Stimulated activated CD4-positive, alpha-beta T cell treated with anti-CD3 and anti-CD28 coated beads, Interleukin-12 subunit alpha, Interleukin-12 subunit beta, amount 100 ng/mL, for 4 hours (primary cell): ENCODE data around the gene IGBP1.
"Not testable (repeated sequence)": the region's sequence is repeated elsewhere in the genome, so short reads cannot be mapped to it uniquely, and the experiment has no call there.

ENCODE experiments used
- DNase-seq: peaks from one replicate; pipeline ENCODE4 v3.0.0-alpha.2; 2020

The IGBP1 gene

DNA sequence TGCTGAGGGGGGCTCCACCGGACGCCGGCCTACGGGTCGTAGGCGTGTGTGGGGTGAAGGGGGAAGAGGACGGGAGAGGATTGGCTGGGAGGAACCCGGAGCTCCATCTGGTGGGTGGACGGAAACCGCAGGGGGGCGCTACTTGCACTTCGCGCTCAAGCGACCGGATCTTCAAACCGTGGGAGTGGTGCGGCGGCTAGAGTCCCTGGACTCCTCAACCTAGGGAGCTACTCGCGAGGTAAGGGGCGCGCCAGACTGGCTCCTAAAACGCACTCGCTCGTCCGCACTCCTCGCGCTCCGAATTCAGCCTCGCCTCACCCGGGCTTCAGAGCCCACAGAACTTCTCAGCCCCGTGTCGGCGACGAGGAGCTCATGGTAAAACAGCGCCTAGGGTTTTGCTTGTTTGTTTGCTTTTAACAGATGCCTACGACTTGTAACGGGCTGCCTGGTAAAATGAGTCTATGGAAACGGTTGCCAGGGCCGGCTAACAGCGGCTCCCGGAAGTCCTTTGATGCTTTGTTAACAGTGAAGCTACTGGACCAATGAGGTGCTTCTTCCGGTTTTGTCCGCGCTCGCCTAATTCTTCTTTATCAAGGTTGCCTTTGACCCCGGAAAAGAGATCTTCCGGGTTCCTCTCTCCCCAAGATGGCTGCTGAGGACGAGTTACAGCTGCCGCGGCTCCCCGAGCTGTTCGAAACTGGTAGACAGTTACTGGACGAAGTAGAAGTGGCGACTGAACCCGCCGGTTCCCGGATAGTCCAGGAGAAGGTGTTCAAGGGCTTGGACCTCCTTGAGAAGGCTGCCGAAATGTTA lies at the start of gene IGBP1:
Gene IGBP1 (plus strand): TSS at position 145 of the 813 bp plus-strand sequence. CDS start 501 bp downstream, at position 646.
- DNase-seq, result peak; percentile 56

GRCh38 chrX:70084592-70085240 lies 48.5 kb upstream of the IGBP1 start:
- no peak for DNase-seq

- DNase-seq, result no peak
Measured at GRCh38 chrX:70087857-70088630, 45.2 kb upstream of the IGBP1 start.

DNA sequence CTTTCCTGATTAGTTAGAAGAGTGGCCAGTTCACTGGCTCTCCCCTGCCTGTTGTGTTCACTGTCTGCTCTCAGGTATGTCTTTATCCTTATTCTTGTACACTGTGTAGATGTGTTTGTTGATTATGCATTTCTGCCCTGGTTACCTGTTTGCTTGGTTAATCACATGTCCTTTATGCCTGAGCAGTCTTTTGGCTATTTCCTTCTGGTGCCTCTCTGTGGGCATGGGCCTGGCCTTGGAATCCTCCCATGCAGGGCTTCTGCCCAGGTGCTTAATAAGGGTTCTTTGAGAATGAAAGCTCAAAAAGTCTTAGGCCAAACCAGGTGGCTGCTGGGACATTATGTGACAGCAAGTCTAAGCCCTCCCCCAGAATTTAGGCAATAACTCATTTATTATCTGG lies 44.5 kb upstream of the IGBP1 start:
- no peak for DNase-seq

- no peak for DNase-seq
Measured at GRCh38 chrX:70089604-70090297, 43.5 kb upstream of the IGBP1 start.

- DNase-seq, result no peak
Measured at GRCh38 chrX:70092247-70092646, 41.0 kb upstream of the IGBP1 start.

DNA sequence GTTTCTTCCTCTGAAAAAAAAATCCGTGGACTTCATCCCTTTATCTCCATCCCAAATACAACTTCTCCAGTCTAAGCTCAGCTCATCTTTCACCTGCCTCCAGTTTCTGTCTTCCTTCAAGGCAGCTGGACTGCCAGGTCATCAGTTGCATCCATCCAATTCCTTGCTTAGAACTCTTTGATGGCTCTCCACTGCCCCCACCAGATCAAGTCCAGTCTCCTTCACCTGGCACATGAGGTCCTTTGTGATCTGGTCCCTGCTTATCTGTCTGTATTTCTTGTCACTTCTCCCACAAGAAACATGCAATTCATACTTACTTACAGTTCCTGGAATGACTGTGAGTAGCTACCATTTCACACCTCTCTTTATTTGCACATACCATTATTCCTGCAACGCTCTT lies 37.2 kb upstream of the IGBP1 start:
- no peak for DNase-seq

DNA sequence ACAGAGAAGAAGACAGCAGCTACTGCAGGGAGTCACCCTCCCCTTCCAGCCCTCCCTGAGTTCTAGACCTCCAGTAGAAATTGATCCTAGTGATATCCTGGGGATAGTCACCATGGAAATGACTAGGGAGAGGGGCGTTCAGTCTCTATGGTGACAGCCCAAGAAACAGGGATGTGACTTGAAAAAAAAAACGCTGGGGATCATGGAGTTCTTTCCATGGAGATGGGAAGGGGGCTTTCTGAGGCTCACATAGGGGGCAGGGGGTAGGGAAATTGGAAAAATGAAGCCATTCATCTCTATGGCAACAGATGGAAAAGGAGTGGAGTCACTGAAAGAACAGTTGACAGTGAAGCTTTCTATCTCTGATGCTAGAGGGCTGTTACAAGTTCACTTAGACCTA lies 28.0 kb upstream of the IGBP1 start:
- DNase-seq, result no peak

DNA sequence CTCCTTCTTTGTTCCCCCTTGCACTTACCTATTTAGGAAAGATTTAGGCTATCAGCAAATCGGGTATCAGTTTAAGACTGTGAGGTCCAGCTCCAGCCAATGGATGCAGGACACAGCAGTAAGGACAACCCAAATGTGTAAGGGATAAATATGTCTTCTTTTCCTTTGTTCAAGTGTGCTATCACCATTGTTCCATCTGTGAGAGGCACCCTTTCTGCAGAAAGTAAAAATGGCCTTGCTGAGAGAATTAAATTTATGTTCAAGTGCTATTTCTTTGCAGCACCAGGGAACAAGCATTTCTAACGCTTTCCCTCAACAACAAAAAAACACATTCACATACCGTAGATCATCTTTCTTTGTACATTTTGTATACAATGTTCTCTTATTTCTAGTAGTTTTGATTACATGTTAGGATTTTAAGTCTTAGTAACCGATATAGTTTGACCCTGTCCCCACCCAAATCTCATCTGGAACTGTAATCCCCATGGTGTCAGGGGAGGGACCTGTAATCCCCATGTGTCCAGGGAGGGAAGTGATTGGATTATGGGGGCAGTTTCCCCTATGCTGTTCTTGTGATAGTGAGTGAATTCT lies 21.7 kb upstream of the IGBP1 start:
- DNase-seq, result not testable (repeated sequence)

- DNase-seq, result no peak
Measured at GRCh38 chrX:70117738-70118137, 15.5 kb upstream of the IGBP1 start.

DNA sequence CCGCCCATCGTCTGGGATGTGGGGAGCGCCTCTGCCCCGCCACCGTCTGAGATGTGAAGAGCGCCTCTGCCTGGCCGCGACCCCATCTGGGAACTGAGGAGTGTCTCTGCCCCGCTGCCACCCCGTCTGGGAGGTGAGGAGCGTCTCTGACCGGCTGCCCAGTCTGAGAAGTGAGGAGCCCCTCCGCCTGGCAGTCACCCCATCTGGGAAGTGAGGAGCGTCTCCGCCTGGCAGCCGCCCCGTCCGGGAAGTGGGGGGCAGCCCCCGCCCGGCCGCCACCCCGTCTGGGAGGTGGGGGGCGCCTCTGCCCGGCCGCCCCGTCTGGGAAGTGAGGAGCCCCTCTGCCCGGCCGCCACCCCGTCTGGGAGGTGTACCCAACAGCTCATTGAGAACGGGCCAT lies 10.2 kb upstream of the IGBP1 start:
- not testable (repeated sequence) for DNase-seq

- no peak for DNase-seq
Measured at GRCh38 chrX:70124678-70125077, 8.6 kb upstream of the IGBP1 start.

- no peak for DNase-seq
Measured at GRCh38 chrX:70128071-70128470, 5.2 kb upstream of the IGBP1 start.

- no peak for DNase-seq
Measured at GRCh38 chrX:70129816-70130215, 3.4 kb upstream of the IGBP1 start.

DNA sequence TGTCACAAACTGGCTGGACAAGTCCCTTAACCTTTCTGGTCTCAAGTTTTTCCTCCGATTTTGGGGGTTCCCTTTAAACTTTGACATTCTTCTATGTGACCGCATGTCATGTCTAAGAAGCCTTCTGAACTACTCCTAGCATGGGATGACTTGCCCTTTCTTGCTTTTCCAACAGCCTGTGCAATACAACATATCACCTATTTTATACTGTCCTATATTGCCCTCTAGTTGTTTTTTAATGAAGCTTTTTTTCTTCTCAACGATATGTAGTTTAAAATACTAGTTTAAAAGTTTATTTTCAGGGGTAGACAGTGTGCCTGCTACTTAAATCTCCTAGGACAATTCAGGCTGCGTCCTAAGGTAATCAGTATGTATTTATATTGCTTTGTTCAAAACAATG lies 1.0 kb upstream of the IGBP1 start:
- DNase-seq, result no peak

DNA sequence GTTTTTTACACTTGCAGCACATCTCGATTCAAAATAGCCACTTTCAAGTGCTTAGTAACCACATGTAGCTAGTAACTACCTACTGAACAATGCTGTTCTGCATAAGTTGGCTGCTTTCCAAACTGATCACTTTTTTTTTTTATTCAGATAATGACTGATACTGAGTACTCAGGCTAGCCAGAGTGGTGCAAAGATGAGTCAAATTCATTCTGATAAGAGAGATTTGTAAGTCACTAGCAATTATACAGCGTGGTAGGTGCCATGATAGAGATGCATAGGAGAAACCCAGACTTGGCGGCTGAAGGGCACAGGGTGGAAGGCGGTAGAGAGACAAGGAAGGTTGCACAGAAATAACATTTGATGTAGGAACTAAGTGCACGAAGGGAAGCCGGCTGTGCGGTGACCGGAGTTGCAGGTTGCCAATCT lies 357 bp upstream of the IGBP1 start:
- no peak for DNase-seq

DNA sequence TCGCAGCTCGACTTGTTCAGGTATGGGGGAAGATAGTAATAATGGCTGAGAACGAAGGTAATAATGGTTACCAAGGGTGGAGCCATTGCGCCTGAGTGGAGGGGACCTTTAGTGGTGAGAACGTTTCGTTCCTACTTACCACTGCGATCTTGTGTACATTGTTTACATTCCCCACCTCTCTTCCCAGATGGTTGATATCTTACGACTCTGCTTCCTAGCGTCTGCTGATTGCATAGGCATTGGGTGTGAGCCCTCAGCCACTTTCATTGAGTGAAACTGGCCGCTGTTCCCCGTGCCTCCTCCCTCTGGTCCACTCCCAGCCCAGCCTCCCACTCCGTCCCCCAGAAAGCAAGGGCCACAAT lies 850 bp downstream of the IGBP1 start:
- no peak for DNase-seq

GRCh38 chrX:70138622-70139021 lies 5.4 kb downstream of the IGBP1 start:
- DNase-seq, result no peak

GRCh38 chrX:70139736-70140135 lies 6.5 kb downstream of the IGBP1 start:
- DNase-seq, result no peak

DNA sequence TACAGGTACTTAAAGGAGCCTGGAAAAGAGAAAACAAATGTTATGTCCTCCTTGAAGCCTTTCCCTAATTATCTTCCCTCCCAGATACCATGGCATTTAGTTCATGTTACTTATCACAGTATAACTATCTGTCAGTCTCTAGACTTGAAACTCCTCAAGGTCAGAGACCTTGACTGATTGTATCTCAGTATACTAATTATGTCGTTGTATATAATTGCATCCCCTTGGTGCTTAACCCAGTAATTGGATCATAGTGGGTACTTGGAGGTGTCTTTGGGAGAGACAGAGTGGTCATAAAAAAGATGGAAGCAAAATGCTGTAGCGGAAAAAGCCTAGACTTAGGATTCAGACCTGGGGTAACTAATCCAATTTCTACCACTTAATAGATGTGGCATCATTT lies 8.1 kb downstream of the IGBP1 start:
- no peak for DNase-seq

- DNase-seq, result no peak
Measured at GRCh38 chrX:70166601-70167590, 33.6 kb downstream of the IGBP1 start.
